HG03045 (cell line): Measurements from ENCODE around the gene MUC6.
"Not testable (repeated sequence)": the region's sequence is repeated elsewhere in the genome, so short reads cannot be mapped to it uniquely, and the experiment has no call there.

ENCODE experiments used
- ATAC-seq: cut with Tn5 transposase; IDR thresholded peaks from one replicate; pipeline ENCODE4 v1.9.1; 2021; ENCODE audit warnings: mild to moderate bottlenecking, moderate library complexity; ENCODE audit not compliant: unreplicated experiment

Gene MUC6

GRCh38 chr11:1025410-1026162, 10.9 kb downstream of the MUC6 start:
- ATAC-seq: no peak

GRCh38 chr11:1024597-1025409, 11.7 kb downstream of the MUC6 start:
- no peak for ATAC-seq

DNA sequence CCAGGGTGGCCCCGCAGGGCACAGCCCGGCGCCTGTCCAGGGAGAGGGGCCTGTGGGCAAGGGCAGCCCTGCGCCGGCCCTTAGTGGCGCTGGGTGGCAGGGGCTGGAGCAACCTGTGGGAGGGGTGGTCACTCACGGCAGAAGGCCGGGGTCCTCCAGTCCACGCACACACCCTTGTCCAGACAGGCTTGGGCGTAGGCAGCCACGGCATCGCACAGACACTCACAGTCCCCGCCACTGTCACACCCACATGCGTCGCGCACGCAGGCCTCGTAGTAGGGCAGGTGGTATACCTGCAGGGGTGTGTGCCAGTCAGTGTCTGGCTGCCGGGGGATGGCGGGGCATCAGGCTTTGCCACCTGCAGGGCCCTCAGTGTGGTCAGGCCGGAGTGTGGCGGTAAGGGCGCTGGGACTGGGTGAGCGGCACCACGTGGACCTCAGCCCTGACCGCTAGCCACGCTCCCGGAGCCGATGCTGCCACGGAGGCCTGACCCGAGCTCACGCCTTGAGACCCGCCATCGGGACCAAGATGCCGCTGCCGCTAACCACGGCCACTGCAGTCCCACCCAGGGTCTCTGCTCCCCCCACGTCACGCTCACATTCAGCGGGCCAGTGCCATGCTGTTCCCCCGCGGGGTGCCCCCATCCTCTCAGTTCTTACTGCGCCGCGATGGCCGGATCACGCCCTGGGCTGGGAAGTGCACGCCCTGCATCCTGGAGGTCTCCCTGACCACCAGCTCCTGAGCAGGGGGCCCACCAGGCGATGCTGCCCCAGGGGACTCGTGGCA, 12.5 kb downstream of the MUC6 start:
- ATAC-seq: no peak

GRCh38 chr11:1022908-1023810, 13.4 kb downstream of the MUC6 start:
- no peak for ATAC-seq

DNA sequence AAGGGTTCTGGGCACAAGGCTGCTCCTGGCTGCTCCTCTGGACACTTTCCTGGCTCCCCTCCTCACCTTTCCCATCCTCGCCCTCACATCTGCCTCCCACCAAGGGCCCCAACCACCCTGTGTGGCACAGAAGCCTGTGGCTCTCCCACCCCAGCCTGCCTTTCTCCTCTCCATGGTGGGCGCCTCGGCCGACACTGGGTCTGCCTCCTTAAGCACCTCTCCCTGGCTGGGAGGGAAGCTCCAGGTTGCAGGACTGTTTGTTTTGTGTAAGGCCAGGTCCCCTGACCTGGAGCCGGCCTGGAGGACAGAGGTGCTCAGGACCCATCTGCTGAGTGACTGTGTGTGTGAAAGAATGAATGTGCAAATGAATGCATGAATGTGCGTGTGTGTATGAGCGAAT, 14.1 kb downstream of the MUC6 start:
- ATAC-seq: no peak

- no peak for ATAC-seq
Measured at GRCh38 chr11:1020211-1020905, 16.2 kb downstream of the MUC6 start.

GRCh38 chr11:1019321-1019910, 17.1 kb downstream of the MUC6 start:
- ATAC-seq: no peak

- ATAC-seq: no peak
Measured at GRCh38 chr11:1018091-1018490, 18.4 kb downstream of the MUC6 start.

GRCh38 chr11:1017269-1018005, 19.1 kb downstream of the MUC6 start:
- no peak for ATAC-seq

GRCh38 chr11:1016610-1017126, 19.9 kb downstream of the MUC6 start:
- not testable (repeated sequence) for ATAC-seq

GRCh38 chr11:1015826-1016545, 20.5 kb downstream of the MUC6 start:
- ATAC-seq: no peak

- ATAC-seq: no peak
Measured at GRCh38 chr11:1015064-1015463, 21.5 kb downstream of the MUC6 start.

GRCh38 chr11:1014276-1014675, 22.2 kb downstream of the MUC6 start:
- no peak for ATAC-seq

GRCh38 chr11:1013631-1013935, 22.9 kb downstream of the MUC6 start:
- ATAC-seq: no peak

- no peak for ATAC-seq
Measured at GRCh38 chr11:1012740-1013630, 23.5 kb downstream of the MUC6 start.

DNA sequence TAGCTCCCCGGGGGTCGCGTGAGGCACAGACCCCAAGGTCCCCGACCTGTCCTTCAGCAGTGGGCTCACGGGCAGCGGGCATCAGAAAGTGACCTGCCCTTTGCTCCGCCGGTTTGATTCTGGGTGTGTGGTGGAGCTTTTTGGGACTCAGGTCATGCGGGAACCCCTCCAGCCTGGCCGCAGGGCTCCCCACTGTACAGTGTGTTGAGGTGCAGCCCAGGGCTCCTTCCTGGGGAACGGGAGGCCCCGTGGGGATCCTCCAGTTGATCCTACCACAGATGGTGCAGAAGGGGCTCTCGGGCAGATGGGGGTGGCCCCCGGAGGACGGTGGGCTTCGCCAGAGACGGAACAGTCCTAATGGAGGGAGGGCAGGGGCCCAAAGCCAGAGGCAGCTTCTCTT, 24.2 kb downstream of the MUC6 start:
- ATAC-seq: no peak

DNA sequence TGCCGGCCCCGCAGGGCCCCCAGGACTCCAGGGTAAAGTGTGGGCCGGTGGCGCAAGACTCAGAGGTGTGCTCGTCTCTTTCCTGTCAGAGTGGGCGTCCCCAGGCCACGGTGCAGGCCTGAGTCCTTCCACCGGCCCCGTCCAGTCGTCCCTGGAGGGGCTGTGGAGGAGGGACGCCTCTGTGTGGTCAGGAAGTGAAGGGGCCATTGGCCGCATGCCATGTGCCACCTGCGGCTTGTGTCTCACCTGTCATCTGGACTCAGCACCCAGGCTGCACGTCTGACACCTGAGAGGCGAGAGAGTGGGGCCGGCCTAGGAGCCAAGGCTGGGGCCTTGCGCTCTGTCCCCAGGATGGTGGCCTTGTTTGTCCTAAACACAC, 25.2 kb downstream of the MUC6 start:
- ATAC-seq: no peak
